ENCODE measurements around the gene STK39. TPM values are rescaled to one million over a fixed set of nuclear protein-coding genes. Genes with fewer than 3 reads are reported as not detected.

The STK39 gene
- total RNA-seq, 1 experiment from 2014 or later, result 13.8 TPM

DNA sequence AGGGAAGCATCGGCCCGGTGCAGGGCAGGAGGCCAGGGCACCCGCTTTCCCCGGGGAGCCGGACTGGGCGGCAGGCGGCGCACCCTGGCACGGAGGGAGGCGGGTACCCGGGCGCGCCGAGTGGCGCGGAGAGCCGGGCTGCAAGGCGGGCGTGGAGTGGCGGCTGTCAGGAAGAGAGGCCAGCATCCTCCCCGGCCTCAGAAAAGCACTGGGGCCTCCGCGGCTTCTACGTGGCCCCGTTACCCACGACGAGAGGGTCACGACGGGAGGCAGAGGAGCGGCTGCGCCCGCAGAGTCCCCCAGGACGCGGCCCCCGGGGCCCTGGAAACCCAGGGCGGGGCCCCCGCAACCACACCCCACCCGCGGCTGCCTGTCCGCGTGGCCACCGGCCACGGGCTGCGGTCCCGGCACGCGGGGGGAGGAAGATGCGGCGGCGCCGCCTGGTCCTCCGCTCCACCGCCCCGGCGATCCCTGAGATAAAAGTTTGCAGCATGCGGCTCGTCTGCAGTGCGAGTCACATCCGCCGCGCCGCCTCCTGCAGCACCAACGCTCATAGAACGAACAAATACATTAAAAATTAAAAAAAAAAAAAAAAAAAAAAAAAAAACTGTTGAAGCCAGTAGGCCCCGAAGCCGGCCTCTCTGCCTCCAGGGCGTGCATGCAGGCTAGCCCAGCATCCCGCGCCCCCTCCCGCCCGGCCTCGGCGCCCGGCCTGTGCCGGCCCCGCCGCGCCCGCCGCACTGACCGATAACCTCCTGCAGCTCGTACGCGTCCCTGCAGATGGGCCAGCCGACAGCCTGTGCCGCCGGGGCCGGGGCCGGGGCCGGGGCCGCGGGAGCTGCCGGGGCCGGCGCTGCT is 683 bp downstream of the STK39 start:
- CTCF ChIA-PET, result interaction anchor here (0.7 to 3.1 kb wide), 4 partner anchors 31 to 90 kb away, joined by 3 to 16 read pairs (median 4); no protein-coding TSS in a partner anchor
- intact Hi-C loops (cut with micrococcal nuclease), result loop anchor here (5.0 kb wide), 2 partner anchors 91 to 109 kb away; no protein-coding TSS in a partner anchor

GRCh38 chr2:168246072-168246482 is 1.3 kb downstream of the STK39 start:
- H3K4me1 Mint-ChIP-seq (ENCODE audit: insufficient read depth, unreplicated experiment), result peaks cover 9% of the 10 kb centered on the region
- H3K36me3 Mint-ChIP-seq (ENCODE audit: insufficient read depth, unreplicated experiment), result peaks cover 6% of the 10 kb centered on the region
- peak overlapping the region; percentile 41 for H3K27ac Mint-ChIP-seq (ENCODE audit: low read depth, unreplicated experiment)
- H3K9me3 Mint-ChIP-seq (ENCODE audit: unreplicated experiment), result no peaks in the 10 kb centered on the region
- POLR2A ChIA-PET, result interaction anchor here (0.7 to 1.8 kb wide), 3 partner anchors 35 to 106 kb away, joined by 3 to 7 read pairs (median 3); no protein-coding TSS in a partner anchor
- DNase-seq (ENCODE audit: unreplicated experiment), result no peak
- intact Hi-C loops (cut with micrococcal nuclease), result loop anchor here (5.0 kb wide), 2 partner anchors 91 to 109 kb away; no protein-coding TSS in a partner anchor
- BruUV-seq (replicated peaks), result no TSS peak
- no peak for TF ChIP-seq CTCF (IDR thresholded peaks at IDR 0.05; ENCODE audit: unreplicated experiment)
- CTCF ChIA-PET, result interaction anchor here (0.7 to 3.1 kb wide), 6 partner anchors 31 to 91 kb away, joined by 3 to 16 read pairs (median 4); no protein-coding TSS in a partner anchor
- no peaks in the 10 kb centered on the region for H3K27me3 Mint-ChIP-seq (ENCODE audit: insufficient read depth, unreplicated experiment)
- H3K4me3 Mint-ChIP-seq (ENCODE audit: unreplicated experiment), result peak overlapping the region; percentile 79

More for the DNA sequence above, 683 bp downstream of the STK39 start:
- BruUV-seq (replicated peaks), result no TSS peak
- DNase-seq (ENCODE audit: unreplicated experiment), result peak; percentile 63
- Mint-ChIP-seq H3K27me3 (ENCODE audit: insufficient read depth, unreplicated experiment) (no peaks in the 10 kb centered on the region), H3K4me1 (ENCODE audit: insufficient read depth, unreplicated experiment) (peaks cover 9% of the 10 kb centered on the region), H3K4me3 (ENCODE audit: unreplicated experiment) (peak overlapping the region; percentile 79), H3K27ac (ENCODE audit: low read depth, unreplicated experiment) (peak overlapping the region; percentile 41), H3K36me3 (ENCODE audit: insufficient read depth, unreplicated experiment) (peaks cover 6% of the 10 kb centered on the region), H3K9me3 (ENCODE audit: unreplicated experiment) (no peaks in the 10 kb centered on the region)
- POLR2A ChIA-PET, result interaction anchor here (0.6 to 1.8 kb wide), 3 partner anchors 35 to 867 kb away, joined by 3 to 7 read pairs (median 3); no protein-coding TSS in a partner anchor
- peak; percentile 23 for TF ChIP-seq CTCF (IDR thresholded peaks at IDR 0.05; ENCODE audit: unreplicated experiment)

DNA sequence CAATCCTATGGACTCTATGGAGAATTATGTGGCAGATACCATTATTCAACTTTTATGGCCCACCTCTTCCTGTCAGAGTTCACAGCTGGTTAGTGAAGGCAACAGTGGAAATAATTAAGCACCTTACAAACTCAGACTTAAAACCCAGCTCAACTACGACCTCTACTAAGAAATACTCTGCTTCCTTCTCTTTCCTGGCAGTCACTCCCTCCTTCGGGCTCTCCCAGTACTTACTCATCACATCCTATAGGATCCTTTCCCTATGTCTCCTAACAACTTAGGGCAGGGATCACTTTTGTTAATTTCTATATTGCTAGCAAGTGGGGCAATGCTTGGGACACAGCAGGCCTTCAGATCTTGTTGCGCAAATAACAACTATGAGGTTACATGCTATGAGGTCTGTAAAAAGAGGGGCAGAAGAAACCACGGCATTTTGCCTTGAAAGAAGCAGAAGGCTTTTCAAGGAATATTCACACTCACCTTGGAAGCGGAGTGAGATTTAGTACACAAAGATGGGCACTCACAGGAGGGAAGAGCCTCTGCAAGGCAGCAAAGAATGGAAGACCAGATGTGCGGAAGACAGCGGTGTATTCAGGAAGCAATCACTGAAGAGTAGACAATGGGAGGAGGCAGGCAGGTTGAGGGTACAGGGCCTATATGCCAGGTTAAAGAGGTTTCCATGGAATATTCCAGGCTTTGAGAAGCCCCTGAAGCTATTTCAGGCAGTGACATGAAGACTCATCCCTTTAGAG is 2.1 kb downstream of the STK39 start:
- peaks cover 9% of the 10 kb centered on the region for H3K4me1 Mint-ChIP-seq (ENCODE audit: insufficient read depth, unreplicated experiment)
- DNase-seq (ENCODE audit: unreplicated experiment), result peak; percentile 42
- ChIA-PET POLR2A (interaction anchor here (0.7 to 1.8 kb wide), 3 partner anchors 34 to 105 kb away, joined by 3 to 7 read pairs (median 3); no protein-coding TSS in a partner anchor), CTCF (interaction anchor here (0.6 to 3.1 kb wide), 5 partner anchors 37 to 111 kb away, joined by 3 to 16 read pairs (median 3); no protein-coding TSS in a partner anchor)
- H3K9me3 Mint-ChIP-seq (ENCODE audit: unreplicated experiment), result no peaks in the 10 kb centered on the region
- BruUV-seq (replicated peaks), result no TSS peak
- H3K4me3 Mint-ChIP-seq (ENCODE audit: unreplicated experiment), result peak overlapping the region; percentile 44
- no peaks in the 10 kb centered on the region for H3K27me3 Mint-ChIP-seq (ENCODE audit: insufficient read depth, unreplicated experiment)
- peaks cover 6% of the 10 kb centered on the region for H3K36me3 Mint-ChIP-seq (ENCODE audit: insufficient read depth, unreplicated experiment)
- intact Hi-C loops (cut with micrococcal nuclease), result loop anchor here (2.0 to 5.0 kb wide), 3 partner anchors 88 to 108 kb away; no protein-coding TSS in a partner anchor
- H3K27ac Mint-ChIP-seq (ENCODE audit: low read depth, unreplicated experiment), result peak overlapping the region; percentile 41
- no peak for TF ChIP-seq CTCF (IDR thresholded peaks at IDR 0.05; ENCODE audit: unreplicated experiment)

All from MCF 10A (cell line).